ENCODE measurements around the gene TAS1R3. TPM values are rescaled to one million over a fixed set of nuclear protein-coding genes. Genes with fewer than 3 reads are reported as not detected.

TAS1R3 gene
- total and polyA plus RNA-seq, 2 experiments from 2014 or later, result 0.14 TPM; not detected in 1

DNA sequence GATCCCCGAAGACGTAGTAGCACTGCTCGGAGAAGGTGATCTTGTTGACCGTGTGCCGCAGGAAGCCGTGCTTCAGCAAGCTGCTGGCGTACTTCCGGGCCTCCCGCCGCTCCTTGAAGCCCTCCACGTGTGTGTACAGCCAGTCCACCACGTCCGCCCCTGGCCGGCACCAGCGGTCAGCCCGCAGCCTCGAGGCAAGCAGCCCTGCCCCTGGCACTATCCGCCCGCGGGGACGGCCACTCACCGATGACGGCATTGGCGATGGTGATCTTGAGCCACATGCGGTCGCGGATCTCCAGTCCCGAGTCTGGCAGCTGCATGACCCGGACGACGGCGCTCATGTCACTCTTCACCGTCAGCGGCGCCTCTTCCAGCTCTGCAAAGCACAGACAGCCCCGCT, 7.2 kb downstream of the TAS1R3 start:
- Histone ChIP-seq H3K9me2 (ENCODE audit: insufficient read depth) (no peaks in the 10 kb centered on the region), H3K4me1 (ENCODE audit: insufficient read depth) (no peaks in the 10 kb centered on the region), H3K36me3 (ENCODE audit: insufficient read depth) (no peaks in the 10 kb centered on the region), H3F3A (replicated peaks; ENCODE audit: low read depth) (peaks cover 15% of the 10 kb centered on the region), H3K4me3 (no peak overlapping the region), H4K20me1 (replicated peaks; ENCODE audit: insufficient read depth) (no peaks in the 10 kb centered on the region), H3K27ac (ENCODE audit: low read depth) (no peak overlapping the region), H2AFZ (no peak overlapping the region), H3K27me3 (ENCODE audit: insufficient read depth) (no peaks in the 10 kb centered on the region), H3K4me2 (no peak overlapping the region), H3K79me2 (replicated peaks; ENCODE audit: insufficient read depth) (no peaks in the 10 kb centered on the region)
- no peak for ATAC-seq
- no peak overlapping the region for H3K4me3 Mint-ChIP-seq
- H3K27ac Mint-ChIP-seq, result no peak overlapping the region
- no peak for DNase-seq (ENCODE audit: low spot score)
- H3K27me3 Mint-ChIP-seq (ENCODE audit: insufficient read depth, low read depth, poor library complexity), result peaks cover 6% of the 10 kb centered on the region
- H3K36me3 Mint-ChIP-seq (ENCODE audit: low read depth), result peaks cover 18% of the 10 kb centered on the region
- H3K4me1 Mint-ChIP-seq, result no peaks in the 10 kb centered on the region; the same call in 2 of the 3 replicates
- H3K9me3 Mint-ChIP-seq, result no peaks in the 10 kb centered on the region; the same call in 2 of the 3 replicates
- TF ChIP-seq JUNB (IDR thresholded peaks at IDR 0.05; ENCODE audit: unreplicated experiment) (no peak), ZNF331 (CRISPR knock-in tag; IDR thresholded peaks at IDR 0.05; ENCODE audit: low read depth) (no peak), POLR2AphosphoS5 (IDR thresholded peaks at IDR 0.05; ENCODE audit: low read depth) (no peak), CREB1 (CRISPR knock-in tag; IDR thresholded peaks at IDR 0.05; ENCODE audit: low read depth) (no peak), STAT1 (IDR thresholded peaks at IDR 0.05; ENCODE audit: unreplicated experiment) (no peak), NANOG (IDR thresholded peaks at IDR 0.05; ENCODE audit: borderline replicate concordance) (no peak), EZH2 (IDR thresholded peaks at IDR 0.05; ENCODE audit: low read depth, unreplicated experiment) (no peak)

DNA sequence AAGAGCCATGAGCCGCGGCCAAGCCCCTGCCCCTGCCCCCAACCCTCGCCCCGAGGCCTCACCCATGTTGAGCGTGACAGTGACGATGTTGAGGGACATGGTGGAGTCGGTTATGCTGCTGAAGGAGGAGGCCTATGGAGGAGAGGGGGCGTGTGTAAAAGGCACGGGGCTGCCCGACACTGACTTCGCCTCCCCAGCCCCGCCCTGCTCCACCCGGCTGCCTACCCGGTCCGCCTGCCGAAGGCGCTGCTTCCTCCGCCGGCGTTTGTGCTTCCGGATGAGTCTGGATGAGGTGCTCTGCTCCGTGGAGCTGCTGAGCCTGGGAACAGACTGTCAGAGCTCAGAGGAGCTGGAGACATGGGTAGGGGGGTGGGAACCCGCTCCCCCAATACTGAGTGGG, 9.1 kb downstream of the TAS1R3 start:
- Mint-ChIP-seq H3K9me3 (no peaks in the 10 kb centered on the region; the same call in 2 of the 3 replicates), H3K4me3 (no peak overlapping the region), H3K27ac (no peak overlapping the region), H3K36me3 (ENCODE audit: low read depth) (peaks cover 18% of the 10 kb centered on the region), H3K27me3 (ENCODE audit: insufficient read depth, low read depth, poor library complexity) (peaks cover 6% of the 10 kb centered on the region), H3K4me1 (no peaks in the 10 kb centered on the region; the same call in 2 of the 3 replicates)
- 0 out of 2 replicates have a peak, but pooled peaks cover 3% of the 10 kb centered on the region for H4K20me1 ChIP-seq (replicated peaks; ENCODE audit: insufficient read depth)
- no peak overlapping the region for H2AFZ ChIP-seq
- H3K4me1 ChIP-seq (ENCODE audit: insufficient read depth), result no peaks in the 10 kb centered on the region
- H3K27me3 ChIP-seq (ENCODE audit: insufficient read depth), result no peaks in the 10 kb centered on the region
- H3K4me3 ChIP-seq, result no peak overlapping the region
- no peaks in the 10 kb centered on the region for H3K36me3 ChIP-seq (ENCODE audit: insufficient read depth)
- peaks cover 13% of the 10 kb centered on the region for H3F3A ChIP-seq (replicated peaks; ENCODE audit: low read depth)
- no peak for ATAC-seq
- H3K27ac ChIP-seq (ENCODE audit: low read depth), result no peak overlapping the region
- no peak overlapping the region for H3K4me2 ChIP-seq
- H3K9me2 ChIP-seq (ENCODE audit: insufficient read depth), result no peaks in the 10 kb centered on the region
- no peak for DNase-seq (ENCODE audit: low spot score)
- no peaks in the 10 kb centered on the region for H3K79me2 ChIP-seq (replicated peaks; ENCODE audit: insufficient read depth)
- TF ChIP-seq, protein P1, sequence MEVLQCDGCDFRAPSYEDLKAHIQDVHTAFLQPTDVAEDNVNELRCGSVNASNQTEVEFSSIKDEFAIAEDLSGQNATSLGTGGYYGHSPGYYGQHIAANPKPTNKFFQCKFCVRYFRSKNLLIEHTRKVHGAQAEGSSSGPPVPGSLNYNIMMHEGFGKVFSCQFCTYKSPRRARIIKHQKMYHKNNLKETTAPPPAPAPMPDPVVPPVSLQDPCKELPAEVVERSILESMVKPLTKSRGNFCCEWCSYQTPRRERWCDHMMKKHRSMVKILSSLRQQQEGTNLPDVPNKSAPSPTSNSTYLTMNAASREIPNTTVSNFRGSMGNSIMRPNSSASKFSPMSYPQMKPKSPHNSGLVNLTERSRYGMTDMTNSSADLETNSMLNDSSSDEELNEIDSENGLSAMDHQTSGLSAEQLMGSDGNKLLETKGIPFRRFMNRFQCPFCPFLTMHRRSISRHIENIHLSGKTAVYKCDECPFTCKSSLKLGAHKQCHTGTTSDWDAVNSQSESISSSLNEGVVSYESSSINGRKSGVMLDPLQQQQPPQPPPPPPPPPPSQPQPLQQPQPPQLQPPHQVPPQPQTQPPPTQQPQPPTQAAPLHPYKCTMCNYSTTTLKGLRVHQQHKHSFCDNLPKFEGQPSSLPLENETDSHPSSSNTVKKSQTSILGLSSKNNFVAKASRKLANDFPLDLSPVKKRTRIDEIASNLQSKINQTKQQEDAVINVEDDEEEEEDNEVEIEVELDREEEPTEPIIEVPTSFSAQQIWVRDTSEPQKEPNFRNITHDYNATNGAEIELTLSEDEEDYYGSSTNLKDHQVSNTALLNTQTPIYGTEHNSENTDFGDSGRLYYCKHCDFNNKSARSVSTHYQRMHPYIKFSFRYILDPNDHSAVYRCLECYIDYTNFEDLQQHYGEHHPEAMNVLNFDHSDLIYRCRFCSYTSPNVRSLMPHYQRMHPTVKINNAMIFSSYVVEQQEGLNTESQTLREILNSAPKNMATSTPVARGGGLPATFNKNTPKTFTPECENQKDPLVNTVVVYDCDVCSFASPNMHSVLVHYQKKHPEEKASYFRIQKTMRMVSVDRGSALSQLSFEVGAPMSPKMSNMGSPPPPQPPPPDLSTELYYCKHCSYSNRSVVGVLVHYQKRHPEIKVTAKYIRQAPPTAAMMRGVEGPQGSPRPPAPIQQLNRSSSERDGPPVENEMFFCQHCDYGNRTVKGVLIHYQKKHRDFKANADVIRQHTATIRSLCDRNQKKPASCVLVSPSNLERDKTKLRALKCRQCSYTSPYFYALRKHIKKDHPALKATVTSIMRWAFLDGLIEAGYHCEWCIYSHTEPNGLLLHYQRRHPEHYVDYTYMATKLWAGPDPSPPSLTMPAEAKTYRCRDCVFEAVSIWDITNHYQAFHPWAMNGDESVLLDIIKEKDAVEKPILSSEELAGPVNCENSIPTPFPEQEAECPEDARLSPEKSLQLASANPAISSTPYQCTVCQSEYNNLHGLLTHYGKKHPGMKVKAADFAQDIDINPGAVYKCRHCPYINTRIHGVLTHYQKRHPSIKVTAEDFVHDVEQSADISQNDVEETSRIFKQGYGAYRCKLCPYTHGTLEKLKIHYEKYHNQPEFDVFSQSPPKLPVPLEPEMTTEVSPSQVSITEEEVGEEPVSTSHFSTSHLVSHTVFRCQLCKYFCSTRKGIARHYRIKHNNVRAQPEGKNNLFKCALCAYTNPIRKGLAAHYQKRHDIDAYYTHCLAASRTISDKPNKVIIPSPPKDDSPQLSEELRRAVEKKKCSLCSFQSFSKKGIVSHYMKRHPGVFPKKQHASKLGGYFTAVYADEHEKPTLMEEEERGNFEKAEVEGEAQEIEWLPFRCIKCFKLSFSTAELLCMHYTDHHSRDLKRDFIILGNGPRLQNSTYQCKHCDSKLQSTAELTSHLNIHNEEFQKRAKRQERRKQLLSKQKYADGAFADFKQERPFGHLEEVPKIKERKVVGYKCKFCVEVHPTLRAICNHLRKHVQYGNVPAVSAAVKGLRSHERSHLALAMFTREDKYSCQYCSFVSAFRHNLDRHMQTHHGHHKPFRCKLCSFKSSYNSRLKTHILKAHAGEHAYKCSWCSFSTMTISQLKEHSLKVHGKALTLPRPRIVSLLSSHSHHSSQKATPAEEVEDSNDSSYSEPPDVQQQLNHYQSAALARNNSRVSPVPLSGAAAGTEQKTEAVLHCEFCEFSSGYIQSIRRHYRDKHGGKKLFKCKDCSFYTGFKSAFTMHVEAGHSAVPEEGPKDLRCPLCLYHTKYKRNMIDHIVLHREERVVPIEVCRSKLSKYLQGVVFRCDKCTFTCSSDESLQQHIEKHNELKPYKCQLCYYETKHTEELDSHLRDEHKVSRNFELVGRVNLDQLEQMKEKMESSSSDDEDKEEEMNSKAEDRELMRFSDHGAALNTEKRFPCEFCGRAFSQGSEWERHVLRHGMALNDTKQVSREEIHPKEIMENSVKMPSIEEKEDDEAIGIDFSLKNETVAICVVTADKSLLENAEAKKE (CRISPR knock-in tag; IDR thresholded peaks at IDR 0.05), result no peak
- TF ChIP-seq STAT1 (IDR thresholded peaks at IDR 0.05; ENCODE audit: unreplicated experiment) (no peak), EZH2phosphoT487 (IDR thresholded peaks at IDR 0.05; ENCODE audit: unreplicated experiment) (no peak), ZNF114 (CRISPR knock-in tag; IDR thresholded peaks at IDR 0.05) (no peak), POLR2AphosphoS5 (IDR thresholded peaks at IDR 0.05; ENCODE audit: low read depth) (no peak)
- TF ChIP-seq, protein P2, sequence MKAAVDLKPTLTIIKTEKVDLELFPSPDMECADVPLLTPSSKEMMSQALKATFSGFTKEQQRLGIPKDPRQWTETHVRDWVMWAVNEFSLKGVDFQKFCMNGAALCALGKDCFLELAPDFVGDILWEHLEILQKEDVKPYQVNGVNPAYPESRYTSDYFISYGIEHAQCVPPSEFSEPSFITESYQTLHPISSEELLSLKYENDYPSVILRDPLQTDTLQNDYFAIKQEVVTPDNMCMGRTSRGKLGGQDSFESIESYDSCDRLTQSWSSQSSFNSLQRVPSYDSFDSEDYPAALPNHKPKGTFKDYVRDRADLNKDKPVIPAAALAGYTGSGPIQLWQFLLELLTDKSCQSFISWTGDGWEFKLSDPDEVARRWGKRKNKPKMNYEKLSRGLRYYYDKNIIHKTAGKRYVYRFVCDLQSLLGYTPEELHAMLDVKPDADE (IDR thresholded peaks at IDR 0.05), result no peak
- TF ChIP-seq, protein P3, sequence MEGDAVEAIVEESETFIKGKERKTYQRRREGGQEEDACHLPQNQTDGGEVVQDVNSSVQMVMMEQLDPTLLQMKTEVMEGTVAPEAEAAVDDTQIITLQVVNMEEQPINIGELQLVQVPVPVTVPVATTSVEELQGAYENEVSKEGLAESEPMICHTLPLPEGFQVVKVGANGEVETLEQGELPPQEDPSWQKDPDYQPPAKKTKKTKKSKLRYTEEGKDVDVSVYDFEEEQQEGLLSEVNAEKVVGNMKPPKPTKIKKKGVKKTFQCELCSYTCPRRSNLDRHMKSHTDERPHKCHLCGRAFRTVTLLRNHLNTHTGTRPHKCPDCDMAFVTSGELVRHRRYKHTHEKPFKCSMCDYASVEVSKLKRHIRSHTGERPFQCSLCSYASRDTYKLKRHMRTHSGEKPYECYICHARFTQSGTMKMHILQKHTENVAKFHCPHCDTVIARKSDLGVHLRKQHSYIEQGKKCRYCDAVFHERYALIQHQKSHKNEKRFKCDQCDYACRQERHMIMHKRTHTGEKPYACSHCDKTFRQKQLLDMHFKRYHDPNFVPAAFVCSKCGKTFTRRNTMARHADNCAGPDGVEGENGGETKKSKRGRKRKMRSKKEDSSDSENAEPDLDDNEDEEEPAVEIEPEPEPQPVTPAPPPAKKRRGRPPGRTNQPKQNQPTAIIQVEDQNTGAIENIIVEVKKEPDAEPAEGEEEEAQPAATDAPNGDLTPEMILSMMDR (conservative IDR thresholded peaks at IDR 0.05; ENCODE audit: low read depth in 2 of 2), result no peak
